ENCODE measurements around the gene RPN2.

Gene RPN2

GRCh38 chr20:37193821-37194220 lies 14.7 kb downstream of the RPN2 start:
- FAIRE-seq (no peak), DNase-seq (ENCODE audit: insufficient read length, low spot score) (no peak)
- no peak for TF ChIP-seq POLR2A (IDR thresholded peaks at IDR 0.05; ENCODE audit: low read depth, low read length)

GRCh38 chr20:37194621-37195417 lies 15.7 kb downstream of the RPN2 start:
- DNase-seq (ENCODE audit: insufficient read length, low spot score) (no peak), FAIRE-seq (no peak)
- TF ChIP-seq POLR2A (IDR thresholded peaks at IDR 0.05; ENCODE audit: low read depth, low read length), result no peak

- DNase-seq (ENCODE audit: insufficient read length, low spot score) (no peak), FAIRE-seq (no peak)
- no peak for TF ChIP-seq POLR2A (IDR thresholded peaks at IDR 0.05; ENCODE audit: low read depth, low read length)
Measured at GRCh38 chr20:37198932-37199660, 20.0 kb downstream of the RPN2 start.

GRCh38 chr20:37200376-37200775 lies 21.2 kb downstream of the RPN2 start:
- no peak for DNase-seq (ENCODE audit: insufficient read length, low spot score)
- no peak for TF ChIP-seq POLR2A (IDR thresholded peaks at IDR 0.05; ENCODE audit: low read depth, low read length)
- no peak for FAIRE-seq

GRCh38 chr20:37200926-37201826 lies 22.0 kb downstream of the RPN2 start:
- no peak for DNase-seq (ENCODE audit: insufficient read length, low spot score)
- TF ChIP-seq POLR2A (IDR thresholded peaks at IDR 0.05; ENCODE audit: low read depth, low read length), result no peak
- FAIRE-seq, result no peak

- no peak for FAIRE-seq
- TF ChIP-seq POLR2A (IDR thresholded peaks at IDR 0.05; ENCODE audit: low read depth, low read length), result no peak
- DNase-seq (ENCODE audit: insufficient read length, low spot score), result no peak
Measured at GRCh38 chr20:37201827-37202162, 22.7 kb downstream of the RPN2 start.

- no peak for TF ChIP-seq POLR2A (IDR thresholded peaks at IDR 0.05; ENCODE audit: low read depth, low read length)
- DNase-seq (ENCODE audit: insufficient read length, low spot score) (peak; percentile 65), FAIRE-seq (peak; percentile 50)
Measured at GRCh38 chr20:37202267-37202943, 23.3 kb downstream of the RPN2 start.

- no peak for FAIRE-seq
- no peak for DNase-seq (ENCODE audit: insufficient read length, low spot score)
- TF ChIP-seq POLR2A (IDR thresholded peaks at IDR 0.05; ENCODE audit: low read depth, low read length), result no peak
Measured at GRCh38 chr20:37204056-37204455, 24.9 kb downstream of the RPN2 start.

GRCh38 chr20:37205130-37205529 lies 26.0 kb downstream of the RPN2 start:
- no peak for DNase-seq (ENCODE audit: insufficient read length, low spot score)
- no peak for FAIRE-seq
- TF ChIP-seq POLR2A (IDR thresholded peaks at IDR 0.05; ENCODE audit: low read depth, low read length), result no peak

GRCh38 chr20:37205794-37206193 lies 26.7 kb downstream of the RPN2 start:
- no peak for TF ChIP-seq POLR2A (IDR thresholded peaks at IDR 0.05; ENCODE audit: low read depth, low read length)
- no peak for FAIRE-seq
- DNase-seq (ENCODE audit: insufficient read length, low spot score), result no peak

GRCh38 chr20:37207171-37207570 lies 28.0 kb downstream of the RPN2 start:
- DNase-seq (ENCODE audit: insufficient read length, low spot score), result no peak
- no peak for TF ChIP-seq POLR2A (IDR thresholded peaks at IDR 0.05; ENCODE audit: low read depth, low read length)
- FAIRE-seq, result no peak

GRCh38 chr20:37209193-37209592 lies 30.1 kb downstream of the RPN2 start:
- DNase-seq (ENCODE audit: insufficient read length, low spot score) (no peak), FAIRE-seq (no peak)
- no peak for TF ChIP-seq POLR2A (IDR thresholded peaks at IDR 0.05; ENCODE audit: low read depth, low read length)

GRCh38 chr20:37209661-37210314 lies 30.7 kb downstream of the RPN2 start:
- no peak for TF ChIP-seq POLR2A (IDR thresholded peaks at IDR 0.05; ENCODE audit: low read depth, low read length)
- no peak for FAIRE-seq

More at GRCh38 chr20:37209661-37210314, 30.7 kb downstream of the RPN2 start:
- DNase-seq (ENCODE audit: insufficient read length, low spot score), result no peak
